T follicular helper cell (primary cell): ENCODE measurements around the gene FAF2.
"Not testable (repeated sequence)": the region's sequence is repeated elsewhere in the genome, so short reads cannot be mapped to it uniquely, and the experiment has no call there.

ENCODE experiments used
- DNase-seq: peaks from one replicate; pipeline ENCODE4 v3.0.0-alpha.2; 2020; ENCODE audit warnings: low read depth

The FAF2 gene

GRCh38 chr5:176458904-176459561 is 10.8 kb downstream of the FAF2 start:
- no peak for DNase-seq

- no peak for DNase-seq
Measured at GRCh38 chr5:176461349-176461748, 13.2 kb downstream of the FAF2 start.

DNA sequence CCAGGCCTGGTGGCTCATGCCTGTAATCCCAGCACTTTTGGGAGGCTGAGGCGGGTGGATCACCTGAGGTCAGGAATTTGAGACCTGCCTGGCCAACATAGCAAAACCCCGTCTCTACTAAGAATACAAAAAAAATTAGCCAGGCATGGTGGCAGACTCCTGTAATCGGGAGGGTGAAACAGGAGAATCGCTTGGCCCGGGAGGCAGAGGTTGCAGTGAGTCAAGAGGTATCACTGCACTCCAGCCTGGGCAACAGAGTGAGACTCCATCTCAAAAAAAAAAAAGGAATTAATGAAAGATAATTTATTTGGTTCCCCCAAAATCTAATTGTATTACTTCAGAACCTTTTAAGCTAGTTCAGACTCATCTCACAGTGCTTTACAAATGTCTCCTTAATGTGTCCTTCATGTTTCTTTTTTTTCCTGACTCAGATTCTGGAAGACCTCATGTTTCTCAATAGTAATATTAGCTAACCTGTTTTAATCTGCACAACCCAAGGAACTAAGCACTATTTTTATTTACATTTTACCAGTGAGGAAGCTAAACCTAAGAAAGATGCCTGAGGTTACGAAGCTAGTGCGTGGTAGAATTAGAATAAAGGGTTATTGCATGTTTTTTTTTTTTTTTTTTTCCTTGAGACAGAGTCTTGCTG is 15.1 kb downstream of the FAF2 start:
- no peak for DNase-seq

DNA sequence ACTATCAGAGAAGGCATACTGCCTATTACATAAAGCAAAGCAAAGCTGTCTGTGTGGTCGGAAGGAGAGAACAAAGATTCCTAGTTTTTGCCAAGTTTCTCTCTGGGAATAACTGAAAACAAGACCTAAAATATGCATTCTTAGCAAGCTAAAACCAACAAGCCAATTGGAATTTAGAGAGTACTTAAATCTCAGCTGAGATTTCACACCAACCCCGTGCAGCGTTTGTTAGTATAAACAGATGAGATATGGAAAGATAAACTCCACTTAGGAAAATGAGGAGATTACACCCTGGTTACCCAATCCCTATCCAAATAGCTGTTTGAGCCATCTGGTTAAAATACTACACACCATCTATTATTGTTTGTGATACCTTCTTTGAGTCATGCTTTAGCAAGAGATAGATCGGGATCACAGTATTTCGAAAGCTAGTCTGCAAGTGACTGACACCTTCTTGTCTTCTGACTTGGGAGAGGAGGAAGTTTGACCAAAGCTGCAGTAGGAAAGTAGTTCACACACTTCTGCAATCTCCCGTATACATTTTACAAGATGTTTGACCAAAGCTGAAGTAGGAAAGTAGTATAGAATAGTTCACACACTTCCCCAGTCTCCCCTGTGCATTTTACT is 18.2 kb downstream of the FAF2 start:
- no peak for DNase-seq

DNA sequence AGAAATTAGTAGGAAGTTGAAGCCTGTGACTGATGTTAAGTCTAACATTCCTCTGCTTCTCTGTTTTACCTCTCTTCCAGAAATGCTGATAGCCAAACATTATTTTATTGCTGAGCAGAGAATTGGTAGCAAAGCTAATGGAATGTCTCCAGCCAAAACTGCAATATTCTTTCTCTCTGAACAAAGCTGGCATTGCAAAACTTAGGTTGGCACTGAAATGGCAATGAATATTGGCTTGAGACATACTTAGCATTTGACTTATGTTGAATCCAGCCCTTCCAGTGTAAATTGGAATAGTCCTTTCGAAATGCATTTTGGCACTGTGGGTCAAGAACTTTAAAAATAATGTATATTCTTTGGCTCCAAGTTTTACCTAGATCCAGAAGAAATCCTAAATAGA is 21.1 kb downstream of the FAF2 start:
- DNase-seq, result no peak

DNA sequence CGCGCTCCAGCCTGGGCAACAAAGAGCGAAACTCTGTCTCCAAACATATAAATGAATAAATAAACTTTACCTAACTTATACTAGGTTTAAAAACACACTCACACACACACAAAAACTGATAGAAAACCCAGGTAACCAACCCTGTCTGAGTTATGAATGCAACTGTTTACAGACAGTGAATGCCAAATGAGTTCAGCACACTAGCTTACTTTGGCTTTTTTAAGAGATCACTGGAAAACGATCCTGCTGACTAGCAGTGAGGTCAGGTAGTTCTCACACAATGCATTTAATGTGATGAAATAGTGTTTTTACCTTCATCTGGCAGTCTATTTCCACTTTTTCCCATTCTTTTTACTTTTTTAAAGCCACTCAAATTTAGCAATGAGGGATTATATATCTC is 22.4 kb downstream of the FAF2 start:
- DNase-seq, result no peak

- no peak for DNase-seq
Measured at GRCh38 chr5:176471098-176471497, 22.9 kb downstream of the FAF2 start.

- no peak for DNase-seq
Measured at GRCh38 chr5:176473335-176474006, 25.3 kb downstream of the FAF2 start.

DNA sequence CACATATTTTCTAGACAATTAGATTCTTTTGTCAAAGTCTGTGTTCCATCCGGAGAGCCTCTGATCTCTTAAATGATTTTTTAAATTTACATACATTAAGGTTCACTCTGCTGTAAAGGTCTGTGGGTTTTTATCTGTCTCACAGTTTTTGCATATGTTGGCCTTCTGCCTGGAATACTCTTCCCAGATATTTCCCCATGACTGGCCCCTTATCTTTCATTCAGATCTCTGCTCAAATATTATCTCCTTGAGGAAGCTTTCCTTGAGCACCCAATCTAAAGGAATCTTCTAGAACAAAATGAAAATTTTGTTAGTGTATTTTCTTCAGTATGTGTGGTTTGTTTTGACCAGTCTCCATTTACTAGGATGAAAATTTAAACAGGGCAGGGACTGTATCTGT is 26.3 kb downstream of the FAF2 start:
- no peak for DNase-seq

GRCh38 chr5:176481711-176482110 is 33.5 kb downstream of the FAF2 start:
- no peak for DNase-seq

GRCh38 chr5:176485176-176485575 is 37.0 kb downstream of the FAF2 start:
- DNase-seq, result no peak

GRCh38 chr5:176486189-176486757 is 38.1 kb downstream of the FAF2 start:
- DNase-seq, result no peak

GRCh38 chr5:176487160-176487559 is 39.0 kb downstream of the FAF2 start:
- DNase-seq, result not testable (repeated sequence)

GRCh38 chr5:176489077-176489476 is 40.9 kb downstream of the FAF2 start:
- no peak for DNase-seq

- DNase-seq, result no peak
Measured at GRCh38 chr5:176490301-176490700, 42.1 kb downstream of the FAF2 start.

GRCh38 chr5:176491101-176491502 is 42.9 kb downstream of the FAF2 start:
- DNase-seq, result no peak

GRCh38 chr5:176491901-176492300 is 43.7 kb downstream of the FAF2 start:
- no peak for DNase-seq

- DNase-seq, result no peak
Measured at GRCh38 chr5:176492431-176492830, 44.2 kb downstream of the FAF2 start.

DNA sequence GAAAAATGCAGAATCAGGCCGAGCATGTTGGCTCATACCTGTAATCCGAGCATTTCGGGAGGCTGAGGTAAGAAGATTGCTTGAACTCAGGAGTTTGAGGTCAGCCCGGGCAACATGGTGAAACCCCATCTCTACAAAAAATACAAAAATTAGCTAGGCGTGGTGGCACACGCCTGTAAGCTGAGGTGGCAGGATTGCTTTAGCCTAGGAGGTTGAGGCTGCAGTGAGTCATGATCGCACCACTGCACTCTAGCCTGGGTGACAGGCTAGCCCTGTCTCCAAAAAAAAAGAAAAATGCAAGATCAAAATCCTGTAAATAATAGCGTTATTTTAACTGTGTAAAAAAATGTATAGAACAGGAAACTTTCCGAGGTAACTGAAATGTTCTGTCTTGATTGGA is 49.7 kb downstream of the FAF2 start:
- DNase-seq, result no peak

DNA sequence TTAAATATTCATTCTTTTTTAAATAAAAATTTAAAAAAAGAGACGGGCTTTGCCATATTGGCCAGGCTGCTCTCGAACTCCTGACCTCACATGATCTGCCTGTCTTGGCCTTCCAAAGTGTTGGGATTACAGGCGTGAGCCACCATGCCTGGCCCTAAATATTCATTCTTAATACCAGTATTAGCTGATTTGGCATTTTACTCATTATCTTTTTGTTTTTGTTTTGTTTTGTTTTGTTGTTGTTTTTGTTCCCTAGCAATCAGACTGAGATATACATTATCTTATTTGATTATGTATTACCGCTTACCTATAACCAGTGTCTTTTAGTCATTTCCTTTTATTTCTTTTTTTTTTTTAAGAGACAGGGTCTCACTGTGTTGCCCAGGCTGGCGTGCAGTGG is 51.1 kb downstream of the FAF2 start:
- DNase-seq, result no peak

GRCh38 chr5:176500511-176500910 is 52.3 kb downstream of the FAF2 start:
- no peak for DNase-seq

- DNase-seq, result no peak
Measured at GRCh38 chr5:176501333-176501732, 53.1 kb downstream of the FAF2 start.

DNA sequence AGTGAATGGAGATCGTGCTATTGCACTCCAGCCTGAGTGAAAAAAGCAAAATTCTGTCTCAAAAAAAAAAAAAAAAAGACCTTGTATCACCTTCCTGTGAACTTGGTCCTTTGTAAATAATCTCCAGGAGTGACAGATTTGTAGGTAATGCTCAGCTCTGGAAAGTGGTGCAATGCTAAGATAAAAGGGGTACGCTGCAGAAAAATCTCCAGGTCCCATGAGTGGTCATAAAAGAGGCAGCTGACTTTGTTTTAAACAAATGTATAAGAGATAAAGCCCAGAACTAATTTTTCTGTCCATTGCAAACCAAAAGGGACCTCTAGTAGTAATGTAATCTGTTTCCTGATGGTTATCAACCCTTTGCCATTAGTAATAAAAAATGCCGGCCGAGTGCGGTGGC is 55.3 kb downstream of the FAF2 start:
- no peak for DNase-seq
